DOHH2 (cell line): Measurements from ENCODE around the gene HELZ.
"Not testable (repeated sequence)": the region's sequence is repeated elsewhere in the genome, so short reads cannot be mapped to it uniquely, and the experiment has no call there.

Source experiments
- H3F3A ChIP-seq: fragments of 200-600 bp; sonication (generic), shearing (Covaris generic); 2 replicates; pipeline ENCODE4 v1.6.0; 2016; ENCODE audit warnings: antibody characterized with exemption, mild to moderate bottlenecking; ENCODE audit not compliant: control insufficient read depth, insufficient read depth
- H3K27ac ChIP-seq: fragments of 200-600 bp; sonication (generic); 2 replicates; pipeline ENCODE4 v1.5.1; 2014; ENCODE audit warnings: low read depth, mild to moderate bottlenecking, low read length, moderate library complexity
- H3K27me3 ChIP-seq: fragments of 200-600 bp; sonication (generic); 2 replicates; pipeline ENCODE4 v1.6.1; 2014; ENCODE audit warnings: mild to moderate bottlenecking, low read length, mixed read lengths; ENCODE audit not compliant: control insufficient read depth
- H3K36me3 ChIP-seq: fragments of 200-600 bp; sonication (generic); 2 replicates; pipeline ENCODE4 v1.6.1; 2014; ENCODE audit warnings: mild to moderate bottlenecking, low read length, moderate library complexity, mixed read lengths; ENCODE audit not compliant: control insufficient read depth
- H3K4me1 ChIP-seq: fragments of 200-600 bp; sonication (generic); 2 replicates; pipeline ENCODE4 v1.6.1; 2014; ENCODE audit warnings: mild to moderate bottlenecking, low read length, mixed read lengths; ENCODE audit not compliant: control insufficient read depth
- H3K4me2 ChIP-seq: fragments of 200-600 bp; sonication (generic); 2 replicates; pipeline ENCODE4 v1.6.0; 2014; ENCODE audit warnings: mild to moderate bottlenecking, low read length, moderate library complexity
- H3K4me3 ChIP-seq: fragments of 200-600 bp; sonication (generic); 2 replicates; pipeline ENCODE4 v1.5.1; 2014; ENCODE audit warnings: mild to moderate bottlenecking, low read length, mixed read lengths
- H3K79me2 ChIP-seq: fragments of 200-600 bp; sonication (generic); 2 replicates; pipeline ENCODE4 v1.6.1; 2014; ENCODE audit warnings: mild to moderate bottlenecking, low read length, mixed read lengths; ENCODE audit not compliant: control insufficient read depth
- H3K9me2 ChIP-seq: fragments of 200-600 bp; sonication (generic); replicated peaks from 2 replicates; pipeline ENCODE4 v1.6.1; 2014; ENCODE audit warnings: mild to moderate bottlenecking, low read length, mixed read lengths; ENCODE audit not compliant: control insufficient read depth
- H3K9me3 ChIP-seq: fragments of 200-600 bp; sonication (generic); 2 replicates; pipeline ENCODE4 v1.6.1; 2014; ENCODE audit warnings: antibody characterized with exemption, low read length, mixed read lengths; ENCODE audit not compliant: control insufficient read depth, insufficient read depth
- H4K20me1 ChIP-seq: fragments of 200-600 bp; sonication (generic); 2 replicates; pipeline ENCODE4 v1.6.0; 2014; ENCODE audit warnings: low read depth, mild to moderate bottlenecking, antibody characterized with exemption, low read length, moderate library complexity; ENCODE audit not compliant: control insufficient read depth, insufficient read depth
- EZH2phosphoT487 ChIP-seq: fragments of 200-600 bp; sonication (generic); IDR thresholded peaks from 2 replicates; pipeline ENCODE4 v1.6.1; 2017; ENCODE audit warnings: borderline replicate concordance, mild to moderate bottlenecking, antibody characterized with exemption, low read length, moderate library complexity, mixed read lengths
- TF ChIP-seq, protein P1 (sequence below): fragments of 200-600 bp; sonication (generic); IDR thresholded peaks from one replicate; pipeline ENCODE4 v1.5.1; 2014; ENCODE audit warnings: antibody characterized with exemption, mild to moderate bottlenecking, low read depth, low read length; ENCODE audit not compliant: poor library complexity, severe bottlenecking

The HELZ gene

DNA sequence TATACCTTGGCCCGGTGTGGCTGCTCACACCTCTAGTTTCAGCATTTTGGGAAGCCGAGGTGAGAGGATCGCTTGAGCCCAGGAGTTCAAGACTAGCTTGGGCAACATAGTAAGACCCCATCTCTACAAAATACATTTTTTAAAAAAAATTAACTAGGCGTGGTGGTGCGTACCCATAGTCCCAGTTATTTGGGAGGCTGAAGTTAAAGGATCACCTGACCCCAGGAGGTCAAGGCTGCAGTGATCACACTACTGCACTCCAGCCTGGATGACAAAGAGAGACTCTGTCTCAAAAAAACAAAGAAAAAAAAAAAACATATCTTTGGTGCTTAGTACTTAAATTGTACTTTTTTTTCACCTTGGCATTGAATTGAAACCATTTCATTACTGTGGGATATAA is 101.7 kb downstream of the HELZ start:
- peaks cover 59% of the 10 kb centered on the region for H3K36me3 ChIP-seq

DNA sequence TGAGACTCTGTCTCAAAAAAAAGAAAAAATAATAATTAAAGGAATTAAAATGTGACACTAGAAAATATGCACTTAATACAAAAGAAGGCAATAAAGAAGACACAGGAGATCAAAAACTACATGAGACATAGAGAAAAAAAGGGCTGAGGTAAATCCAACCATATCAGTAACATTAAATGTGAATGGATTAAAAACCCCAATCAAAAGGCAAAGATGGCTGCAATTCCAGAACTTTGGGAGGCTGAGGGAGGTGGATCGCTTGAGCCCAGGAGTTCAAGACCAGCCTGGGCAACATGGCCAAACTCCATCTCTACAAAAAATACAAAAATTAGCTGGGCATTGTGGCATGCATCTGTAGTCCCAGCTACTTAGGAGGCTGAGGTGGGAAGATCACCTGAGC is 103.0 kb downstream of the HELZ start:
- H3K27me3 ChIP-seq, H3K9me3 ChIP-seq, H3K9me2 ChIP-seq, H3F3A ChIP-seq, H3K4me3 ChIP-seq, H3K4me1 ChIP-seq, H3K27ac ChIP-seq, H3K79me2 ChIP-seq, H4K20me1 ChIP-seq, H3K4me2 ChIP-seq: not testable (repeated sequence)
- H3K36me3 ChIP-seq: peaks cover 60% of the 10 kb centered on the region

More for the DNA sequence above, 101.7 kb downstream of the HELZ start:
- Histone ChIP-seq H3K4me1 (no peaks in the 10 kb centered on the region), H3K27me3 (no peaks in the 10 kb centered on the region), H3K27ac (no peak overlapping the region), H3K9me2 (no peaks in the 10 kb centered on the region), H3K79me2 (no peaks in the 10 kb centered on the region), H3K9me3 (no peaks in the 10 kb centered on the region), H3K4me2 (no peak overlapping the region), H4K20me1 (no peaks in the 10 kb centered on the region), H3F3A (no peaks in the 10 kb centered on the region), H3K4me3 (no peak overlapping the region)
- TF ChIP-seq EZH2phosphoT487: no peak
- TF ChIP-seq, protein P1, sequence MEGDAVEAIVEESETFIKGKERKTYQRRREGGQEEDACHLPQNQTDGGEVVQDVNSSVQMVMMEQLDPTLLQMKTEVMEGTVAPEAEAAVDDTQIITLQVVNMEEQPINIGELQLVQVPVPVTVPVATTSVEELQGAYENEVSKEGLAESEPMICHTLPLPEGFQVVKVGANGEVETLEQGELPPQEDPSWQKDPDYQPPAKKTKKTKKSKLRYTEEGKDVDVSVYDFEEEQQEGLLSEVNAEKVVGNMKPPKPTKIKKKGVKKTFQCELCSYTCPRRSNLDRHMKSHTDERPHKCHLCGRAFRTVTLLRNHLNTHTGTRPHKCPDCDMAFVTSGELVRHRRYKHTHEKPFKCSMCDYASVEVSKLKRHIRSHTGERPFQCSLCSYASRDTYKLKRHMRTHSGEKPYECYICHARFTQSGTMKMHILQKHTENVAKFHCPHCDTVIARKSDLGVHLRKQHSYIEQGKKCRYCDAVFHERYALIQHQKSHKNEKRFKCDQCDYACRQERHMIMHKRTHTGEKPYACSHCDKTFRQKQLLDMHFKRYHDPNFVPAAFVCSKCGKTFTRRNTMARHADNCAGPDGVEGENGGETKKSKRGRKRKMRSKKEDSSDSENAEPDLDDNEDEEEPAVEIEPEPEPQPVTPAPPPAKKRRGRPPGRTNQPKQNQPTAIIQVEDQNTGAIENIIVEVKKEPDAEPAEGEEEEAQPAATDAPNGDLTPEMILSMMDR: no peak

DNA sequence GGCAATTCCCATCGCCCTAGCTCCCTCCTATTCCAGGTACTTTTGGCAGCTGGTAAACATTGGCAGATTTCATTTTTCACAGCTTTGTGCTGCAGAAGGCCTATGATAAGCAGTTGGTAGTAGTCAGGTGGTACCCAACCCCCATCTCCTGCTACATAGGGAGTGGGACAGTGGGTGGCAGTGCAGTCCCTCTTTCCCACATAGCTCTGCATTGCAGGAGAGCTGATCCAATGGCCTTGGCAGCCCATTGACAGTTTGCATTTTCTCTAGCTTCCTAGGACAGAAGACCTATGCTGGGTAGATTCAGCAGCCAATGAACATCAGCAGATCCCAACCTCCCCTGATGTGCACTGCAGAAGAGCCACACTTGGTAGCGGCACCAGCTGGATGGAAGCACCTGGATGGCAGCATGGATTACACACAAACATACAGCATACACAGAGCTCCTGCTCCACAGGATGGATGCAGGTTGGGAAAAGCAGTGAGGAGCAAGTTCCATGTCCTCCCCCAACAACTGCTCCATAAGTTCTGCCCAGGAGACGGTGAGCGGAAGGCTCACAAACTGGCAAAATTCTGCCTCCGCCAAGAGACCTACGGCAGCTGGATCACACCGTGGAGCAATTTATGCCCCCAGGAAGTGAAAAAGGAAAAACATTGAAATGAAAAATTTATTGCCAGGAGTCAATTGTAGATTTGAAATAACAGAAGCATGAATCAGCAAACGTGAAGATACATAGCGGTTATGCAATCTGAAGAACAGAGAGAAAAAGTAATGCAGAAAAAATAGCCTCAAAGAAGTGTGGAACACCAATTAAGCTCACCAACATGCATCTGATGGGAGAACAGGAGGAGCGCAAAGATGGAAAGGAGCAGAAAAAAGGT is 105.0 kb downstream of the HELZ start:
- no peaks in the 10 kb centered on the region for H3K79me2 ChIP-seq
- no peak overlapping the region for H3K4me2 ChIP-seq
- H3K4me3 ChIP-seq: no peak overlapping the region
- H3K27ac ChIP-seq: no peak overlapping the region
- no peaks in the 10 kb centered on the region for H3K4me1 ChIP-seq
- no peaks in the 10 kb centered on the region for H3F3A ChIP-seq
- H3K9me3 ChIP-seq: no peaks in the 10 kb centered on the region
- H3K36me3 ChIP-seq: peaks cover 58% of the 10 kb centered on the region
- H3K27me3 ChIP-seq: no peaks in the 10 kb centered on the region
- H3K9me2 ChIP-seq: no peaks in the 10 kb centered on the region
- no peaks in the 10 kb centered on the region for H4K20me1 ChIP-seq
- TF ChIP-seq EZH2phosphoT487: no peak
- TF ChIP-seq, protein P1: no peak

DNA sequence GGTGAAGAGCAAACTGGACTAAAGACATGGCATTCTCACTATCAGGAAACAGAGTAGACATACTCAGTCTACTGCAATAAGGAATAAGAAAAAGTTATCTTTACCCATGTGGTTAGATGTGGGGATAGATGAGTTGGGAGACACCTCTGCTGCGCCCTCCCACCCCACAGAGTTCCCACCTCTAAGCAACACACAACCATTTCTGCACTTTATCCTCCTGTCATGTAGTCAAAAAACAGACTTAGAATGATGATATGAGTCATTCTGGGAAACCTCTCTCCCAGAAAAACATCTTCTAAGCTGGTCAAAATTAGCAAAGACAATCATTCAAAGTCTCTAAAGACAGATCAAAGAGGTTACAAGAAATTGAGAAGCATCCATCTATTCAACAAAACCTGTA is 105.7 kb downstream of the HELZ start:
- Histone ChIP-seq H4K20me1 (no peaks in the 10 kb centered on the region), H3K9me2 (no peaks in the 10 kb centered on the region), H3F3A (no peaks in the 10 kb centered on the region), H3K4me3 (no peak overlapping the region), H3K36me3 (peaks cover 57% of the 10 kb centered on the region), H3K79me2 (no peaks in the 10 kb centered on the region), H3K27ac (no peak overlapping the region), H3K4me1 (no peaks in the 10 kb centered on the region), H3K27me3 (no peaks in the 10 kb centered on the region), H3K9me3 (no peaks in the 10 kb centered on the region), H3K4me2 (no peak overlapping the region)
- no peak for TF ChIP-seq EZH2phosphoT487
- TF ChIP-seq, protein P1: no peak
